Dermis blood vessel endothelial cell (primary cell): ENCODE measurements around the gene TRIM65. TPM values are rescaled to one million over a fixed set of nuclear protein-coding genes. Genes with fewer than 3 reads are reported as not detected.
A peak's percentile ranks its signal among the peaks of the same experiment; 100 is the strongest.
"Not testable (repeated sequence)": the region's sequence is repeated elsewhere in the genome, so short reads cannot be mapped to it uniquely, and the experiment has no call there.

Source experiments
- DNase-seq: peaks from one replicate; pipeline ENCODE4 v3.0.0; 2010
- total RNA-seq: library from RNA; depleted of rRNA; stranded (reverse); fragments of >200 nt; gene quantifications from 2 replicates; pipeline ENCODE4 v1.2.3, GENCODE V29; 2014

TRIM65 gene
- total RNA-seq, 1 donor from 2014 or later = 42.4 TPM

DNA sequence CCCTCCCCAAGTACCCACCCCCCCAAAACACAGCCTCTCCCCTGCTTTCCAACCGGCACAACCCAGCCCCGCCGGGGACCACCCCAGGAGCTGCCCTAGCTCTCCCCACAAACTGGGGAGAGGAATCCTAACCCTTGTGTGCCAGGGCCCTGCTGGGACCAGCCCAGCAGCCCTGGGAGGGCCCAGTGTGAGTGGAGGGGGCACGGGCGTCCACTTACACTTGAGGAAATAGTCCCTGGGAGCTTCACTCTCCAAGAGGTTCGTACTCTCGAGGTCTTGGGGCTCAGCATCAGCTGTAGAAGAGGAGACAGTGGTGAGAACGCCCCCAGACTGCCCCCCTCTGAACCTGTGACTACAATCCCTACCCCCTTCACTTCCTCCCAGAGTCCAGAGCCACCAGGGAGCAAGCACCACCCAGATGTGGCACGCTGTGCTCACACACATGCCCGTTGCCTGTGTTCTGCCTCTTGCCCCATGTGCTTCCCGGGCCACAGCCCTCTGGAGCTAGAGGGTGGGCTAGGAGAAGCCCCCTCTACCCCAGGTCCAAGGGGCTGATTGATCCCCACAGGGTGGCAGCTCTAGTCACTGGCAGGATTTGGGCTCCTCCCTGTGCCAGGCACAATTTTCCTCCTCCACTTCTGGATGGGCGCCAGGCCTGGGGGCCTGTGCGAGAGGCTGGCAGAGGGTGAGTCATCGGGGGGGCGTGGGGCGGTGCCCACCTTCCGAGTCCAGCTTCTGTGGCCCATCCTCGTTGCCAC lies 21.4 kb downstream of the TRIM65 start:
- DNase-seq = no peak

DNA sequence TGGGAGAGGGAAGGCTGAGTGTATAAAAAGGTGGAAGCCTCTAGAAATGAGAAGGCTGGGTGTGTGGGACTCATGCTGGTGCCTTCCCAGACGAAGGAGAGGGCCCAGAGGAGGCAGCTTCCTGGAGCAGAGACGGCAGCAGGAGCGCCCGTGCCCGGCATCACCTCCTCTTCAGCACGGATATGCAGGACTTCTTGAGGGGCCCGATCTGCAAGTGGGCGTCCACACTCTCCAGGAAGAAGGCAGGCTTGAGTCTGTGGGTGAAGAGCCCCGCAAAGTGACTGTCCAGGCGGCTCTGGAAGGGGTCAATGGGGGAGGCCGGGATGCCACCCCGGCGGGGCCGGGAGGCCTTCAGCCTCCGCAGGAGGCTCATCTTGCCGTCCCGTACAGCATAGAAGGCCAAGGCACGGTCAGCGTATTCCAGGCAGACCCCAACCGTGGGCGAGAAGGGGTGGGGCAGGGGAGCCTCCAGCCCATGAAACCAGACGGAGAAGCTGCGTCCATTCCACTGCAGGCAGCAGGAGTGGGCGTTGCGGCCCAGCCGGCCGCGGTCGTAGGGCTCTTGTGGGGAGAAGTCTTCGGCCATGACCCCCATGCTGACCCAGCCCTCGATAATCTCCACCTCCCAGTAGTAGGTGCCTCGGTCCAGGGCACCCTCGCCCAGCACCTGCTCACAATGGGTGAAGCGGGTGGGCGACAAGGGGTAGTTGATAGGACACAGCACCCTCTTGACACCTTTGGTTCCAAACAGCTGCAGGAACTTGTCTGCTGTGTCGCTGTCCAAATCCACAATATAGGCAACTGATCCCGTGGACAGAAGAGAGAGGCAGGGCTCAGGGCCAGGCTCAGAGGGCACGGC lies 22.2 kb downstream of the TRIM65 start:
- DNase-seq = no peak

DNA sequence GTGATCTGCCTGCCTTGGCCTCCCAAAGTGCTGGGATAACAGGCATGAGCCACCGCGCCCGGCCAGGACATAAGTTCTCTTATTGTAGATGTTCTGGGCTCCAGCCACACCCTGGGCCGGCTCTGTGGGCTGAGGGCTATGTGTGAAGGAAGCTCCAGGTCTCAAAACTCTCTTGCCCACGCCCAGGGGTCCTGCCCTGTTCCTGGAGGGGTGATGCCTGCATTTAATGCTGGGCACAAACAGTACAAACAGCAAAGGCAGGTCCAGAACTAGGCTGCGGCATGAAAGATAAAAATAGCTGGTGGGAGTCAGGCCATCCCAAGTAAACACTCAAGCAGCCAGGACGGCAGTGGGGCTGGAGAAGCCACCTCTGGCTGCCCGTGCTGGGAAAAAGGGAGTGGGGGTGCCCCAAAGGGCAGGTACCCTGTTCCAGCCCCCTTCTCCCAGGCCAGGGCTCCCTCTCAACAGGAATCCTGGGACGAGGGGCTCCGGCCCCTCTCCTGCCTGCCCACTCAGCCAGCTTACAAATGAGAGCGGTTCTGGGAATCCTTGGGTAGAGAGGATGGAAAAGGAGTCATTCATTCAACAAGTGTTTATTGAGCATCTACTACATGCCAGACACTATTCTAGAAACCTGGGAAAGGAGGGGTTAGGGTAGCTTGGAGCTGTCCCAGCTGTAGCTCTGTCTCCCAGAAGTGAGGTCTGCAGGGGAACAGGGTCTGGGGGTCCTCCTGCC lies 23.0 kb downstream of the TRIM65 start:
- DNase-seq = no peak

DNA sequence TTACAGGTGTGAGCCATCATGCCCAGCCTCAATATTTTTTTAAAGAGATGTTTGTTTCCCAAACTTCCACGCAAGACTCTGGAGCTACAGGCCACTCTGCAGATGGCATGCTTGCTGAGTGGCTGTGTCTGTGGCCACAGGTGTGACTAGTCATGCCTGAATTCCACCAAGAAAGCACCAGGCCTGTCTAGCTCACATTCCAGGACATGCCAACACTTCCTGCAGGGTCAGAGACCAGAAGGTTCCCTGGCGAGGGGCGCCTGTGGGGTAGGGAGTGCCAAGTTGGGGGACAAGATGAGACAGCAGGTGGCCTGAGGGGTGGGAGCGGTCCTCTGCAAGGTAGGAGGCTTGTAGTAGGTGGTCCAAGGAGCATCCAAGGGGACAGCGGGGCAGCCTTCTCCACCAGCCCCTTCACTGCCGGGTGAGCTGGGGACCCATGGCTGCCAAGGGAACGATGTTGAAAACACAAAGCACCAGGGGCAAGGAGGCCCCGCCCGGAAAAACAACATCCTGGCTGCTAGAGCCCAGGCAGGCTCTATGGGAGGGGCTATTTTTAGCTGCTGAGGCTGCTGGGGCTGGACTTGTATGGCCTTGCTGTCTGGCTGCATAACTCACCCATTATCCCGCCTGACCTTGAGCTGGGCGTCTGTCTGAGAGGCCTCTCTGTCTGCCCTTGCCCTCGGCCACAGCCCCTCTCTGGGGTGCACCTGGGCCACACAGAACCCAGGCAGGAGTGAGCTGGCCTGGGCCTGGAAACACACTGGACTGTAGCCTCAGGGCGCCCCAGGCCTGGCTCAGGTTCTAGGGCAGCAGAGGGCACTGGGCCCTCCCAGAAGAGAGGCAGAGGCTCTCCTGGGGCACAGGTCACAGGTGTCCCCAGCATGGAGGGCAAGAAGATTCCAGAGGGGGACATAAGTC lies 24.1 kb downstream of the TRIM65 start:
- peak; percentile 96 for DNase-seq

DNA sequence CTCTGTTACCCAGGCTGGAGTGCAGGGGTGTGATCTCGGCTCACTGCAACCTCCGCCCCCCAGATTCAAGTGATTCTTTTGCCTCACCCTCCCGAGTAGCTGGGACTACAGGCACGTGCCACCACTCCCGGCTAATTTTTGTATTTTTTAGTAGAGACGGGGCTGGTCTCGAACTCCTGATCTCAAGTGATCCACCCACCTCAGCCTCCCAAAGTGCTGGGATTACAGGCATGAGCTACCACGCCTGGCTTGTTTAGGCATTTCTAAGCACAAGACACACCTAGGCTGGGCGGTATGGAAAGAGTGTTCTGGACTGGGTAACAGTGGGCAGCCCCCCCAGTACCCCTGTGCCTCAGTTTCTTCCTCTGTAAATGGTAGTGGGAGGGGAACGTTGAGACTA lies 26.5 kb downstream of the TRIM65 start:
- not testable (repeated sequence) for DNase-seq

DNA sequence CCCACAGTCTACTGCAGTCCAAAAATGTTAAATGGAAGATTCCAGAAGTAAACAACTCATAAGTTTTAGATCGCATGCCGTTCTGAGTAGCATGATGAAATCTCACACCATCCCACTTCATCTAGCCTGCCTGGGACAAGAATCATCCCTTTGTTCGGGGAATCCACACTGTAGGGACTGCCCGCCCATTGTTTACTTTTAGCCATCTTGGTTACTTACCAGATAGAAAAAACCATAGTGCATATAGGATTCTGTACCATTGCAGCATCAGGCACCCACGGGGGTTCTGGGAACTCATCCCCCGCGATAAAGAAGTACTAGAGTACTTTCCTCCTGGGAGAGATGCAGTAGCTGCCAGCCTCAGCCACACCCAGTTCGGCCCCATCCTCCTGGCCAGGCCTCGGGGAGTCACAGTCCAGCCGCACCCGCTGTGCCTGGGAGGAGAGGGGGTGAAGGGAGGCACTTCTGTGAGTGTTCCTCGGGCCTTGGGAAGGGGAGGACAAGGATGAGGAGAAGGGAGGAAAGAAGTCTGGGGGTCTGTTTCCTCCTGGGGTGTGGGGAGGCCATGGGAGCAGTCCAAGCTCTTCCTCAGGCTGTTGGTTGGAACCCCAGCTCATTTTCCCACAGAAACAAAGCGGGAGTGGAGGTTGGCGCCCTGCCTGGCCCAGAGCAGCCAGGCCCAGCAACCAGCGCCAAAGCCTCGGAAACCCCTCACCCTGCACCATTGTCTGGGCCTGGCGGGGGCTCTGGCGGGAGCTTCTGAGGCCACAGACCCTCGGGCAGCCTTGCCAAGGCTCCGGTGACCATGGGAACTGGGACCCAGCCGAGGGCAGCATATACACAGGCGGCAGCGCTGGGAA lies 27.2 kb downstream of the TRIM65 start:
- peak; percentile 70 for DNase-seq

DNA sequence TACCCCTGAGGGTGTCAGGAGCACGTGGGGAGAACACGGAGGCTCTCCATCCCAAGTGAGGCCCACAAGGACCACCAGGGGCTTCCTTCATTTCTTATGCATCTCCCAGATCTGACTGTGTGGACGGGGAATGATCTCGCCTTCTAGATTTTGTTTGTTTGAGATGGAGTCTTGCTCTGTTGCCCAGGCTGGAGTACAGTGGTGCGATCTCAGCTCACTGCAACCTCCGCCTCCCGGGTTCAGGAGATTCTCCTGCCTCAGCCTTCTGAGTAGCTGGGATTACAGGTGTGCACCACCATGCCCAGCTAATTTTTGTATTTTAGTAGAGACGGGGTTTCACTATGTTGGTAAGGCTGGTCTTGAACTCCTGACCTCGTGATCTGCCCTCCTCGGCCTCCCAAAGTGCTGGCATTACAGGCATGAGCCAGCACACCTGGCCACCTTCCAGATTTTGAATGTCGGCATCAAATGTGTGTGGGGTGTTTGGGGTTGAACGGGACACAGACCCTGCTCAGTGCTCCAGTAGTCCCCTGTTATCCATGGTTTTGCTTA lies 27.9 kb downstream of the TRIM65 start:
- not testable (repeated sequence) for DNase-seq

DNA sequence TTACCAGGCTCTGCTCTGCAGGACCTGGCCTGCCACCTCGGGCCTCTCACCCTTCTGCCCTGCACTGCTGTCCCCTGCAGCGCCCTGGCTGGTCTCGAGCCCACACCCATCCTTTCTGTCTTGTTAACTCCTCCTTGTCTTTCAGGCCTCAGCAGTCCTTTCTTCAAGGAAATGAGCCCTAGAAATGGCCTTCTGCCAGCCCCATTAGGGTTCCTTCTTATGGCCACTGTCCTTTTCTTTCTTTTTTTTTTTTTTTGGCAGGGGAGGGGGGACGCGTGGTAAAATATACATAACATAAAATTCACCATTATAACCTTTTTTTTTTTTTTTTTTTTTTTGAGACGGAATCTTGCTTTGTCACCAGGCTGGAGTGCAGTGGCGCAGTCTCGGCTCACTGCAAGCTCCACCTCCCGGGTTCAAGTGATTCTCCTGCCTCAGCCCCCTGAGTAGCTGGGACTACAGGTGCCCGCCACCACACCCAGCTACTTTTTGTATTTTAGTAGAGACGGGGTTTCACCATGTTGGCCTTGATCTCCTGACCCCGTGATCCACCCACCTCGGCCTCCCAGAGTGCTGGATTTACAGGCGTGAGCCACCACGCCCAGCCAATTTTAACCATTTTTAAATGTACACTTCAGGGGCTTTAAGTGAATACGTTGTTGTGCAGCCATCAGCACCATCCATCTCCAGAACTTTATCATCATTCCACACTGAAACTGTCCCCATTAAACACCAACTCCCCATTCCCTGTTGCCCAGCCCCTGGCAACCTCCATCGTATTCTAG lies 31.2 kb downstream of the TRIM65 start:
- not testable (repeated sequence) for DNase-seq

DNA sequence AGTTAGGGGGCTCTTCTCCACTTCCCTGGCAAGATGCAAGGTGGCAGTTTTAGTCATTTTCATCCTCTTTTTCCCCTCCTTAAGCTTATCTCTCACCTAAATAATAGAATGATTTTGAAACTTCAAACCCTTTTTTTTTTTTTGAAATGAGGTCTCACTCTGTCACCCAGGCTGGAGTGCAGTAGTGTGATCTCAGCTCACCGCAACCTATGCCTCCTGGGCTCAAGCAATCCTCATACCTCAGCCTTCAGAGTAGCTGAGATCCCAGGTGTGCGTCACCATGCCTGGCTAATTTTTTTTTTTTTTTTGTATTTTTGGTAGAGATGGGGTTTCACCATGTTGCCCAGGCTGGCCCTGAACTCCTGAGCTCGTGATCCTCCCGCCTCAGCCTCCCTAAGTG lies 31.9 kb downstream of the TRIM65 start:
- DNase-seq = not testable (repeated sequence)

DNA sequence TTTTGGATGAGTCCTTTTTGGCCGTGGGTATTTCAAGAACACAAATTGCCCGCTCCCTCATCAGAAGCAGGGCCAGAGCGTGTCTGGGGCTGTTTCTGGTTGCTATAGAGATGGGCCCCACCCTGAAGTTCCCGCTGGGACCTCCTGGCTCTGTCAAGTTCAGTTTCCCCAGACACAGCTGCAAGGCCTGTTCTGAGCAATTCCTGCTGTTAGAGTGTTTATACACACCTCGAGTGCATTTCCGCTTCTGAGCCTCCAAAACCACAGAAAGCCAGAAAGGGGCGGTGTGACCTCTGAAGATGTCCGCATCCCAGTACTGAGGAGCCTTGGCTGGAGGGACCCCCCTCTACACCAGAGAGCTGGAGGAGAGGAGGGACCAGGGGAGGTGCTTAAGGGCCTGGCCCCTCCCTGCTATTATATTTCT lies 32.3 kb downstream of the TRIM65 start:
- no peak for DNase-seq

DNA sequence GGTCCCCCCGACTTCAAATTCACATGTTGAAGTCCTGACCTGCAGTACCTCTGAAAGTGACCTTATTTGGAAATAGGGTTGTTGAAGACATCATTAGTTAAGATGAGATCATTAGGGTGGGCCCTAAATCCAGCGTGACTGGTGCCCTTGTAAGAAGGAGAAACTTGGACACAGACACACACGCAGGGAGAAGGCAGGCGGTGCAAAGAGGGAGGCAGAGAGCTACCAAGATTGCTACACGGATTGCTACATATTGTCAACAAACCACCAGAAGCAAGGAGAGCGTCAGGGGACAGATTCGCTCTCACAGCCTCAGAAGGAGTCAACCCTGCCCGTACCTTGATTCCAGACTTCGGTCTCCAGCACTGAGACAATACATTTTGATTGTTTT lies 34.8 kb downstream of the TRIM65 start:
- no peak for DNase-seq

DNA sequence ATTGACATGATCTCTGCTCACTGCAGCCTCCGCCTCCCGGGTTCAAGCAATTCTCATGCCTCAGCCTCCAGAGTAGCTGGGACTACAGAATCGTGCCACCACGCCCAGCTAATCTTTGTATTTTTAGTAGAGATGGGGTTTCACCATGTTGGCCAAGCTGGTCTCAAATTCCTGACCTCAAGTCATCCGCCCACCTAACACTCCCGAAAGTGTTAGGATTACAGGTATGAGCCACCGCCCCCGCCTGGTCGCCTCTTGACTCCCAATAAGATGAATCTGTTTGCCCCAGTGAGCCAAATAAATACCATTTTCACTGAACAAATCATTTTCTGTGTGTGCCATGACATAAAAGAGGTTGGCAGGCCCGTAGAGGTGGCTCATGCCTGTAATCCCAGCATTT lies 37.4 kb downstream of the TRIM65 start:
- DNase-seq = not testable (repeated sequence)

DNA sequence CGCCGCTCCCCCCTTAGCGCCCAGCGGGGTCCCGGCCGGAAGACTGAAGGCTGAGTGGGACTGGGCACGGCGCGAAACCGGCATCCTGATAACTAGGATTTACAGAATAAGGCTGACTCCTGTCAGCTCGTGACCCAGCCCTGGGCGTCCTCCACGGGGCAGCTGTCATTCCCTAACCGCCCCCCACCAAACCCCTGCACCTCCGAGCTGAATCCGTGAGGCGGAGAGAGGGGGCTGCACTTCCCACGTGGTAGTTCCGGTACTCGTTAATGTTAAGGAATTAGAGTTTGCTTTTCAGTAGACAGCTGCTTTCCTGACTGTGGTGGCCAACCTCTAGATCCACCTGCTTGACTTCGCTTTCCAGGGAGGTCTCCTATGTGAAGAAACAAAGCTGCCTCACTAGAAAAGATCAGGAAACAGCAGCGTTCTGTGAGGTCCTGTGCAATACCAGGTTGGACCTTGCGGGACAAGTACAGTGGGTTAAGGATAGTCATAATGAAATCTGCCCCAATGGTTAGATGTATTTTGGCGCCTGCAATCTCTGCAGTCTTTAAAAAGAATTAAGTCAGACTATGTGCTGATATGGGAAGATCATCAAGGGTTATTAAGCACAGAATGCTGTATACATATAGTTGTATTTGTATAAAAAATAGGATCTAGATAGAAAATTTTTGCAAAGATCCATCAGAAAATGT lies 40.5 kb downstream of the TRIM65 start:
- DNase-seq = peak; percentile 68

DNA sequence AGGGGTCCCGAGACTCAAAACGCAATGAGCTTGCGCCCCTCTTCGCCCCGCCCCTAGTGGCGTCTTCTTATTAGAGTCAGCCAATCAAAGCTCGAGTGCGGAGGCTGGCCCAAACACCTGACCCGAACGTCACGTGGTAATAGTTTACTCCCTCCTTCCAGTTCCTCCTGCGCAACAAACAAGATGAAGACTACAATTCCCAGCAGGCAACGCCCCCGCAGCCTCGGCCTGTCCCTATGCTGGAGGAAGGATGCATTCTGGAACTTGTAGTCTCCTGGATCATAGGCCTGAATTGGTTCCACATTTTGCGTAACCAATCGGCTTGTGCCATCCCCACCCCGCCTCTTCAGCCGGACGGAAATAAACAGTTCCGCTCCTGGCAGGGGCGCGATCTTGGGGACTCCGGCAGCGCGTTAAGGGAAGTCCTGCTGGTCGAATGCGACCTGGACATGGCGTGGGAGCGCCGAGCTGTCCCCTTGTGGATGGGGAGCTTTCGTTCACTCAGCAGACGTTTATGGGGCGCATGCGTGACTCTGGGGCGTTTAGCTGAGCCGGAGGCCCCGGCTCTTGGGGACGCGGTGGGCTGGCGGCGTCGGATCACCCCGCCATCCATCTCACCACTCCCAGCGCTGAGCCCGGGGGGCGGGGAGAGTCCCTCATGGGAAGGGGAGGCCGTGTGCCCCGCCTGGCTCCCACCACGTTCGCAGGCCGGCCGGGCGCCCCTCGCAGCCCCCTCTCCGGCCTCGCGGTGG lies 41.3 kb downstream of the TRIM65 start, which contains the start of gene WBP2:
Gene WBP2, minus strand, starts transcription at position 26 of the 752 bp plus-strand sequence. CDS start 38 bp downstream, outside the sequence.
- peak; percentile 100 for DNase-seq

DNA sequence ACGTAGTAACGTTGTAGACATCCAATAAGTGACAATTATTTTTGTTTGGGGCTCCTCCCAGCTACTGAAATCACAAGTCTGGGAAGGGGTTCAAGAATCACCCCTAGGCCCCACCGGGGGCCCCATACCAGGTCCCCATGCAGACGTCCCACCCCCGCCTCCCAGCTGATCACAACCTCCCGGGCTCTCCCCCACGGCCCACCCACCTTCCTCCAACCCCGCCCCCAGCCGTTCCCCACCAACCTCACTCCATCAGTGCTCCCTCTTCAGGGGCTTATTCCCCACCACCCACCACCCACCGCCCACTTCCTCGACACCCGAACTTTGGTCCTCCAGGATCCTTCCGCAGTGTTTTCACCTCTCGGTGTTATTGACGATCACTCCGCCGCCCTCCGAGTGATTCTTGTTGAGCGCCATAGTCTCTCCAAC lies 41.9 kb downstream of the TRIM65 start:
- DNase-seq = no peak

DNA sequence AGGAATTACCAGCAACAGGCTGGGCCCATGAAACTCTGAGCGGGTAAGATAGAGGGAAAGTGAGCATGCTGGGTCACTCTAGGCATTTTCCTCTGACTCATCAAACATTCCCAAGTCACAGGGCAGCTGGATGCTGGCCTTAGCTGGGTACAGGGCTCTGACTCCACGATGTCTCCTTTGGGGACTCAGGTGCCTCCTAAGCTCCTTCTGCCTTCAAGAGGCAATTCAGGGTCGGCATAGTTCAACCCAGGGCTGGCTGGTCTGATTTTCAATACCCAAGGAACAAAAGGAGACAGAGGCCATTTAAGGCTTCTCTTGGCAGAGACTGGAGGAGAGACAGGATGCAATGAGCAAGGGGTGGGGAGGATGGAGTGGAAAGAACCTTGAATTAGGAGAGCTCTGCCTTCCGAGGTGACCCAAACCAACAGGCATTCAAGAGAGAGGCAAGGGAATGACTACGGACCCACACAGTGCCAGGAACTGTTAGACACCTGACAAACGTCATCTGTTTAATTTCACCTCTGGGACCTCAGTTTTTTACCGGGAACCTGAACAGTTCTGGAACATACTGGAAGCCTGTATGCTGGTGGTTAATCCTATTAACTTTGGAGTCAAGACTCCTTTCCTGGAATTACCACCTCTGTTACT lies 42.5 kb downstream of the TRIM65 start:
- peak; percentile 71 for DNase-seq

DNA sequence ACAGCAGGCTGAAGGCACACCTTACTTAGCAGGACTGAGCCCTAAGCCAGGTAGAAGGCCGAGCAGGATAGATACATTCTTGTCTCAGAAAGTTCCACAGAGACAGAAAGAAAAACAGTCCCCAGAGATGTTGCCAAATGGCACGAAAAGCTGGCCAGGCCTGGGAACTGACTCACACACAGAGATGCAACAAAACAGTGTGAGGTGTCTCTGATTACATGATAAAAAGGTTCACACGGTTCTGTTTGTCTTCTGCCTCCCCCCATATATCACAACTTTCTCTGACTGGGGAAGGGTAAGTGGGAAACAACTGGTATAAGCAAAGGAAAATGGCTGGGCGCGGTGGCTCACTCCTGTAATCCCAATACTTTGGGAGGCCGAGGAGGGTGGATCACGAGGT lies 43.3 kb downstream of the TRIM65 start:
- DNase-seq = peak; percentile 51

DNA sequence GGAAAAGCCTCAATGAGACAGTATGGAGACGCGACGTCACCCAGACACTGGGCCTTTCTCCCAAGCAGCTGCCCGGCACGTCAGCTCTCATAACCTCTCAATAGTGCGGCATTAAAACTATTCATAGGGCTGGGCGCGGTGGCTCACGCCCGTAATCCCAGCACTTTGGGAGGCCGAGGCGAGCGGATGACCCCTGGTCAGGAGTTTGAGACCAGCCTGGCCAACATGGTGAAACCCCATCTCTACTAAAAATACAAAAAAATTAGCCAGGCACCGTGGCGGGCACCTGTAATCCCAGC lies 45.1 kb downstream of the TRIM65 start:
- not testable (repeated sequence) for DNase-seq
